Rectal smooth muscle tissue (tissue), 1 donor: Measurements from ENCODE around the gene DSCAM.

Experiments
- H3K27ac ChIP-seq: one replicate; pipeline ENCODE4 v1.7.0; 2013; ENCODE audit warnings: low read depth, low read length, inconsistent platforms
- H3K27me3 ChIP-seq: one replicate; pipeline ENCODE4 v1.7.0; 2013; ENCODE audit warnings: low read length; ENCODE audit not compliant: control insufficient read depth, insufficient read depth
- H3K36me3 ChIP-seq: one replicate; pipeline ENCODE4 v1.7.0; 2013; ENCODE audit warnings: low read length; ENCODE audit not compliant: control insufficient read depth, insufficient read depth
- H3K4me1 ChIP-seq: one replicate; pipeline ENCODE4 v1.7.0; 2013; ENCODE audit warnings: low read length; ENCODE audit not compliant: control insufficient read depth, insufficient read depth
- H3K4me3 ChIP-seq: one replicate; pipeline ENCODE4 v1.7.0; 2013; ENCODE audit warnings: low read length
- H3K9ac ChIP-seq: one replicate; pipeline ENCODE4 v1.7.0; 2013; ENCODE audit warnings: low read length

Gene DSCAM

GRCh38 chr21:40215941-40216340, 631.0 kb downstream of the DSCAM start:
- H3K4me3 ChIP-seq: no peak overlapping the region
- H3K27ac ChIP-seq: no peak overlapping the region
- H3K36me3 ChIP-seq: no peaks in the 10 kb centered on the region
- no peak overlapping the region for H3K9ac ChIP-seq
- no peaks in the 10 kb centered on the region for H3K27me3 ChIP-seq
- no peaks in the 10 kb centered on the region for H3K4me1 ChIP-seq

DNA sequence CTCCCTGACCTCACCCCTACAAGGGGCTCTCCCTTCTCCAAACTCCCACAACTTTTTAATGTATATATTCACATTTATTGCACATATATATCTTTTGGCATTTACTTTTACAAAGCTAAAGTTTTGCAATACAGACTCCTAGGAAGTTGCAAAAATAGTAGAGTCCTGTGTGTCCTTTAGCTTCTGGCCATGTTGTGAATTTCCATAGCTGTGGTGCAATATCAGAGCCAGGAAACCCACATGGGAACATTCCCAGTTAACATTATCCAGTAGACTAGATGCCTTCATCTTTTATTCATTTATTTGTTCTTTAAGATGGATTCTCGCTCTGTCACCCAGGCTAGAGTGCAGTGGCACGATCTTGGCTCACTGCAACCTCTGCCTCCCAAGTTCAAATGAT, 636.7 kb downstream of the DSCAM start:
- H3K4me1 ChIP-seq: no peaks in the 10 kb centered on the region
- H3K27ac ChIP-seq: no peak overlapping the region
- H3K27me3 ChIP-seq: no peaks in the 10 kb centered on the region
- no peaks in the 10 kb centered on the region for H3K36me3 ChIP-seq
- H3K4me3 ChIP-seq: no peak overlapping the region
- H3K9ac ChIP-seq: no peak overlapping the region

DNA sequence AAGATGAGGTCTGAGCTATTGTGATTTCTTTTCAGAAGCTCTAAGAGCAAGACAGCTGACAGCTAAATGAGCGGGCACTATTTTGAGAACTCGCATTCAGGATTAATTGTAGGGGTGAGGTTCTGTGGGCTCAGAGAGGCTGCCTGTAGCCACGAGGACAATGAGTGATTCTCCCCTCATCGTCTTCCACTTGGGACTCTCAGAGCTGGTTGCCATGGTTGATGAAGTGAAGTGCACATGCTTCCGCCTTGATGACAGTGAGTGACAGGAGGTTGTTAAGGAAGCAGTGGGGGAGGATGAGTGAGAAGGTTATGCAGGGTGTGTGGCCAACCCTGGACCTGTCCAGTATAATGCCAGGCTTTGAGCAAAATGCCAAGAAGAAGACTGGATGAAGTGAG, 638.0 kb downstream of the DSCAM start:
- Histone ChIP-seq H3K27me3 (no peaks in the 10 kb centered on the region), H3K27ac (no peak overlapping the region), H3K4me1 (no peaks in the 10 kb centered on the region), H3K4me3 (no peak overlapping the region), H3K9ac (no peak overlapping the region), H3K36me3 (no peaks in the 10 kb centered on the region)

DNA sequence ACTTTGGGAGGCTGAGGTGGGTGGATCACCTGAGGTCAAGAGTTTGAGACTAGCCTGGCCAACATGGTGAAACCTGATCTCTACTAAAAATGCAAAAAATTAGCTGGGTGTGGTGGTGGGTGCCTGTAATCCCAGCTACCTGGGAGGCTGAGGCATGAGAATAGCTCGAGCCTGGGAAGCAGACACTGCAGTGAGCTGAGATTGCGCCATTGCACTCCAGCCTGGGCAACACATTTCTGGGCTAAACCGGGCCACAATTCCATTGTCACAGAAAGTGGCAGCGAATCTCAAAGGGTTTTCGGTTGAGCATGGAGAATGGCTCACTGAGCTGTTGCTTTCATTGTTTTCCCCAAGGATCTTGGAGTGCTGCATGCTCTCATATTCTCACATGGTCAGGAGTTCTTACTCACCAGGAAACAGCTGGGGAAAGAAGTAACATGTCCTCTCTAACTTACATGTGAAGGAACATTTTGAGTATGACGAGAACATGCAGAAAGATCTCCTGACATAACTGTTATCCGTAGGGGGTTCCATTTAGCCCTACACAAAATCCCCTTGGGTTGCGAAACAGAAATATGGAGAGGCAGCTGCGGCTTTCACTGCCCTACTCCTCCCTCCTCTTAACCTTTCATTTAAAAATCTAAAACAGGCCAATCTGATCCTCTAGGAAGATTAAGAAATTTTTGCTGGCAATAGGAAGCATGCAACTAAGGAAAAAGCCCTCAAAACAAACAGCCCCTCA, 638.6 kb downstream of the DSCAM start:
- no peak overlapping the region for H3K27ac ChIP-seq
- H3K9ac ChIP-seq: no peak overlapping the region
- H3K27me3 ChIP-seq: no peaks in the 10 kb centered on the region
- no peaks in the 10 kb centered on the region for H3K4me1 ChIP-seq
- H3K36me3 ChIP-seq: no peaks in the 10 kb centered on the region
- no peak overlapping the region for H3K4me3 ChIP-seq

- Histone ChIP-seq H3K27me3 (no peaks in the 10 kb centered on the region), H3K27ac (no peak overlapping the region), H3K4me3 (no peak overlapping the region), H3K4me1 (no peaks in the 10 kb centered on the region), H3K9ac (no peak overlapping the region), H3K36me3 (no peaks in the 10 kb centered on the region)
These were observed 646.0 kb downstream of the DSCAM start for GRCh38 chr21:40200946-40201345.

DNA sequence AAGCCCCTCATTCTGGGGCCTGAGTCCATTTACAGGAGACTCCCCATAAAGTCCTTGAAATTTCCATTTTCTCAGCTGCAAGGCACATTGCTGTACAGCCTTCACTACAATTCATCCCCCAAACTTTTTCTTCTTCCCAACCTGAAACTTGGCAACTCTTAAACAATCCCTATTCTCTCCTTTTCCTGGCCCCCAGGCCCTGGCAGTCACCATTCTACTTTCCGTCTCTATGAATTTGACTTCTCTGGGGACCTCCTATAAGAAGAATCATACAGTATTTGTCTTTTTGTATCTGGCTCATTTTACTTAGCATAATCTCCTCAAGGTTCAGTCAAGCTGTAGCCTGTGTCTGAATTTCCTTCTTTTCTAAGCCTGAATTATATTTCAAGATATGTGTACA, 646.8 kb downstream of the DSCAM start:
- H3K36me3 ChIP-seq: no peaks in the 10 kb centered on the region
- H3K27ac ChIP-seq: no peak overlapping the region
- H3K4me1 ChIP-seq: no peaks in the 10 kb centered on the region
- H3K9ac ChIP-seq: no peak overlapping the region
- no peaks in the 10 kb centered on the region for H3K27me3 ChIP-seq
- no peak overlapping the region for H3K4me3 ChIP-seq

- Histone ChIP-seq H3K36me3 (no peaks in the 10 kb centered on the region), H3K9ac (no peak overlapping the region), H3K27ac (no peak overlapping the region), H3K27me3 (no peaks in the 10 kb centered on the region), H3K4me3 (no peak overlapping the region), H3K4me1 (no peaks in the 10 kb centered on the region)
These were observed 652.6 kb downstream of the DSCAM start for GRCh38 chr21:40194185-40194980.

DNA sequence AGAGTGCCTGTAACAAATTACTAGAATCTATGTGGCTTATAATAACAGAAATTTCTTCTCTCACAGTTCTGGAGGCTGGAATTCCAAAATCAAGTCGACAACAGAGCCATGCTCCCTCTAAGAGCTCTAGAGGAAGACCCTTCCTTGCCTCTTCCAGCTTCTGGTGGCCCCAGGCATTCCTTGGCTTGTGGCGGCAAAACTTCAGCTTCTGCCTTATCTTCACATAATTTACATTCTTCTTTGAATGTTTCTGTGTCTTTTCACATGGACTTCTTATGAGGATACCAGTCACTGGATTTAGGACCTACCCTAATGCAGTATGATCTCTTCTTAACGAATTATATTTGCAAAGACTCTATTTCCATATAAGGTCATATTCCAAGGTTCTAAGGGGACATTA, 655.3 kb downstream of the DSCAM start:
- H3K36me3 ChIP-seq: no peaks in the 10 kb centered on the region
- H3K27ac ChIP-seq: no peak overlapping the region
- H3K4me1 ChIP-seq: no peaks in the 10 kb centered on the region
- no peak overlapping the region for H3K9ac ChIP-seq
- H3K4me3 ChIP-seq: no peak overlapping the region
- H3K27me3 ChIP-seq: no peaks in the 10 kb centered on the region

DNA sequence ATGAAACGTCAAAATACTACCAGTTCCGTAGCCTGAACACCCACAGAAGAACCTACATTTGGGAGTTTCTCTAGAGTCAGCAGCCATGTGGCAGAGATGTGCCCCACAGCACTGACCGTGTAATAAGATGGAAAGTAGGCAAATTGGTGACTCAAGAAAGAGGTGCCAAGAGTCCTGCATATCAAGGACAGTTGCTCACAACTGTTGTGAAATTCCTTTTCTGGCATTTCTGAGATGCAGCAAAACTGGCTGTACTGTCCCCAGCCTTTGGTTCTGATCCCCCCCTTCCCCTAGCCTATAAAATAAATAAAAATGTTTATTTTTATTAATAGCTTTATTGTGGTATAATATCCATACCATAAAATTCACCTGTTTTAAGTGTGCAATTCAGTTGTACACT, 655.8 kb downstream of the DSCAM start:
- H3K4me1 ChIP-seq: no peaks in the 10 kb centered on the region
- no peak overlapping the region for H3K9ac ChIP-seq
- H3K27me3 ChIP-seq: no peaks in the 10 kb centered on the region
- no peak overlapping the region for H3K27ac ChIP-seq
- no peak overlapping the region for H3K4me3 ChIP-seq
- no peaks in the 10 kb centered on the region for H3K36me3 ChIP-seq

DNA sequence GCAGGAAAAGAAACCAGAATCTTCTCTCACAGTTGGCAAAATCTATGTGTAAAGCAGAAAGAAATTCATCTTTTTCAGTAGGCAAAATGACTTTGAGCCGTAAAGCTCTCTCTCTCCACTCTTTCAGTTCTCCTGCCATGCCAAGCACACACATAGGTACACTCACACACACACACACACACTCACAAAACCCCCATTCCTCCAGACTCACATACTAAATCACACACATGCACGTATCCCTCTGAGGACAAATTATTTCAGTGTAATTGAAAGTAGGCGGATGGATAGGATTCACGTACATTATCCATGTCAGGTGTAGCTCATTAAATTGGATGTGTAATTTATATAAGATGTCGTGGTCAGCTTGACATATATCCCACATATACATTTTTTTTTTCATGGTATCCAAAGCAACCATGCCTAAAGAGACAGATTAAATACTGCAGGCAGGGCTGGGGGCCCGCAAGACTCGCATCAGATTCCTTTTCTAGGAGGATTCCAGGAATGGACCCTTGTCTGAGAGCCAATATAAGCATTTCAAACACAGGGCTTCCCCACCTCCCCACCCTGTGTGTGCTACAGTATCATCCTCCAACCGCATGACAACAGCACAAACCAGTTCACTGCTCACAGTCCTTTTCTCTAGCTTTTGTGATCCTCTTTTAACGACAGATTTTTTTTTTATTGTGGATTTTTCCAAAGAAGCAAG, 658.9 kb downstream of the DSCAM start:
- Histone ChIP-seq H3K27ac (no peak overlapping the region), H3K9ac (no peak overlapping the region), H3K27me3 (no peaks in the 10 kb centered on the region), H3K4me3 (no peak overlapping the region), H3K36me3 (no peaks in the 10 kb centered on the region), H3K4me1 (no peaks in the 10 kb centered on the region)

DNA sequence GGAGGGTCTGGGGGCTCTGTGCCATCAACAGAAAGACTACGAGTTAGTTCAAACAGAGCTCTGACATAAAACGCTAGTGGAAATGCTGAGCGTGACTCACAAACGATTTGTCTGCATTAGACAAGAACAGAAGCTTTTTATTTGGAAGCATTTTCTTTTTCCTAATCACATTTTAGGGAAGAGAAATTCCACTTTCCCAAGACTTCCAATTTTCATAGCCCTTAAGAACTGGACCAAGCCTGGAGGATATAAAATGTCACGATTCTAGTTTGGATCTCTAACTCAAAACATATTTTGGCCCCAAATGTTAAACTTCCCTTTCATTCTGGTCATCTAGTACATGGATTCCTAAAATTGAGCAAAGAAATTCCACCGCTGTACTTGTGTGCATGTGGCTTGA, 659.7 kb downstream of the DSCAM start:
- H3K9ac ChIP-seq: no peak overlapping the region
- no peaks in the 10 kb centered on the region for H3K27me3 ChIP-seq
- H3K4me3 ChIP-seq: no peak overlapping the region
- no peaks in the 10 kb centered on the region for H3K4me1 ChIP-seq
- no peak overlapping the region for H3K27ac ChIP-seq
- H3K36me3 ChIP-seq: no peaks in the 10 kb centered on the region

DNA sequence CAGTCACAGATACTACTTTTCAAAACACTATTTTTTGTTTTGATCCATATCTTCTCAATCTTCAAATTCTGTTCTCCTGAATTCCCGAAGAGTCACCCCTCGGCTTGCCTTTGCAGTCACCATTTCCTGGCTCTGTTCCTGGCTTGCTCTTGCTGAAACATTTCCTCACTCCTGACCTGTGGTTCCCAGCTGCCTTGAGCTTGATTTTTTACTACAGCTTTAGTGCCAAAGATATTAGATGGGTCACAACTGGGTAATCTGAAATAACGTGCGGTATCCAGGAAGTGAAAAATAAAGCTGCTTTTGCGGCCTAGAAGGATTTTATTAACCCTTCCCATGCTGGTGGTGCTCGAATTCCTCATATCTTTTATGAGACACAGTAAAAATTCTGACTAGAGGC, 660.9 kb downstream of the DSCAM start:
- Histone ChIP-seq H3K4me1 (no peaks in the 10 kb centered on the region), H3K9ac (no peak overlapping the region), H3K4me3 (no peak overlapping the region), H3K27me3 (no peaks in the 10 kb centered on the region), H3K36me3 (no peaks in the 10 kb centered on the region), H3K27ac (no peak overlapping the region)
